ENCODE data around the gene TSPAN2.

- TF ChIP-seq CTCF (IDR thresholded peaks at IDR 0.05) (no peak), POLR2A (IDR thresholded peaks at IDR 0.05) (no peak)
Measured at GRCh38 chr1:115091572-115091971, 2.3 kb upstream of the TSPAN2 start.

All from Peyer's patch (tissue), 4 donors.